A549 (cell line): ENCODE data around the gene RAMACL. TPM values are rescaled to one million over a fixed set of nuclear protein-coding genes. Genes with fewer than 3 reads are reported as not detected.

Experiments used
- ATAC-seq, 2 experiments: fragments of 200-7000 bp in 1 of 2; fragments of >200 bp in 1 of 2; cut with Nextera tagmentation in 1 of 2; cut with Tn5 transposase in 1 of 2; 3 replicates each; pipeline versions ENCODE4 v1.8.0 to v1.9.1; 2018 to 2020; ENCODE audit warnings: mild to moderate bottlenecking in 1 of 2, moderate library complexity in 1 of 2
- CTCF ChIA-PET: fragments of 300-600 bp; sonication (Branson Sonifier 250); formaldehyde crosslinking; extraction: SDS; loops from one replicate; lab custom pipeline; 2021; ENCODE audit warnings: antibody characterized with exemption, inconsistent platforms; lab: Yijun Ruan, JAX
- POLR2A ChIA-PET: fragments of 350-600 bp; formaldehyde crosslinking; extraction: SDS; loops from one replicate; lab custom pipeline; 2021; ENCODE audit warnings: antibody characterized with exemption, inconsistent platforms; lab: Yijun Ruan, JAX
- DNase-seq, 2 experiments: peaks; one replicate each; pipeline versions ENCODE4 v3.0.0 to v3.0.0-alpha.2; 2011 to 2016; ENCODE audit warnings: low read depth in 1 of 2, low spot score in 1 of 2
- FAIRE-seq: peaks from 2 replicates; lab custom pipeline; 2011; peaks lifted over from hg19 to GRCh38; lab: Jason Lieb, UNC
- H3K27ac ChIP-seq, 2 experiments: fragments of >200 bp; sonication (Bioruptor Twin); formaldehyde crosslinking; 3 replicates each; pipeline ENCODE4 v1.5.1; 2016 to 2017
- H3K4me1 ChIP-seq: fragments of >200 bp; sonication (Bioruptor Twin); formaldehyde crosslinking; 3 replicates; pipeline ENCODE4 v1.6.1; 2016
- H3K4me2 ChIP-seq: fragments of >200 bp; sonication (Bioruptor Twin); formaldehyde crosslinking; 3 replicates; pipeline ENCODE4 v1.6.1; 2016
- H3K4me3 ChIP-seq: fragments of >200 bp; sonication (Bioruptor Twin); formaldehyde crosslinking; 3 replicates; pipeline ENCODE4 v1.5.1; 2016
- H3K9me3 ChIP-seq: fragments of >200 bp; sonication (Bioruptor Twin); formaldehyde crosslinking; 3 replicates; pipeline ENCODE4 v1.6.1; 2016
- CBX2 ChIP-seq: fragments of 200-600 bp; sonication (generic); IDR thresholded peaks from 2 replicates; pipeline ENCODE4 v1.6.1; 2016; ENCODE audit warnings: low read depth, mild to moderate bottlenecking, borderline replicate concordance
- CBX8 ChIP-seq: fragments of 200-600 bp; sonication (generic); IDR thresholded peaks from 2 replicates; pipeline ENCODE4 v1.6.1; 2016
- CHD4 ChIP-seq: fragments of 200-600 bp; sonication (generic); IDR thresholded peaks from 2 replicates; pipeline ENCODE4 v1.6.1; 2016; ENCODE audit warnings: antibody characterized with exemption, mild to moderate bottlenecking, borderline replicate concordance
- EP300 ChIP-seq, 2 experiments: fragments of >200 bp; sonication (Bioruptor Twin); formaldehyde crosslinking; IDR thresholded peaks; 2 replicates in 1 of 2; 3 replicates in 1 of 2; pipeline ENCODE4 v1.6.1; 2016 to 2017
- FOSB ChIP-seq: fragments of 250-450 bp; sonication (Bioruptor Pico); IDR thresholded peaks from 2 replicates; pipeline ENCODE4 v1.5.0; 2020; ENCODE audit warnings: mild to moderate bottlenecking, moderate library complexity
- FOSL2 ChIP-seq, 2 experiments: fragments of 450-650 bp in 1 of 2; fragments of >200 bp in 1 of 2; sonication (Bioruptor Twin) in 1 of 2; formaldehyde crosslinking; IDR thresholded peaks; 2 replicates each; pipeline versions ENCODE4 v1.5.0 to v1.6.1; 2016 to 2020; ENCODE audit warnings: mild to moderate bottlenecking in 1 of 2, moderate library complexity in 1 of 2
- HDAC2 ChIP-seq: fragments of 200-600 bp; sonication (generic); IDR thresholded peaks from 2 replicates; pipeline ENCODE4 v1.6.1; 2016
- HOXA7 ChIP-seq: fragments of 250-450 bp; sonication (Bioruptor Pico); IDR thresholded peaks from 2 replicates; pipeline ENCODE4 v1.5.0; 2020; ENCODE audit warnings: mild to moderate bottlenecking, moderate library complexity
- JUN ChIP-seq, 2 experiments: fragments of >200 bp; sonication (Bioruptor Twin); formaldehyde crosslinking; IDR thresholded peaks; 2 replicates in 1 of 2; 3 replicates in 1 of 2; pipeline ENCODE4 v1.6.1; 2016 to 2017
- KDM1A ChIP-seq: fragments of 200-600 bp; sonication (generic); IDR thresholded peaks from 2 replicates; pipeline ENCODE4 v1.6.1; 2016; ENCODE audit warnings: low read depth, mild to moderate bottlenecking
- NPAS2 ChIP-seq: fragments of 250-450 bp; sonication (Bioruptor Pico); IDR thresholded peaks from 2 replicates; pipeline ENCODE4 v1.8.0; 2022; ENCODE audit warnings: mild to moderate bottlenecking, moderate library complexity, borderline replicate concordance
- NR3C1 ChIP-seq: fragments of >200 bp; sonication (Bioruptor Twin); formaldehyde crosslinking; IDR thresholded peaks from 3 replicates; pipeline ENCODE4 v1.6.1; 2017
- RNF2 ChIP-seq: fragments of 200-600 bp; sonication (generic); IDR thresholded peaks from 2 replicates; pipeline ENCODE4 v1.6.1; 2016; ENCODE audit warnings: low read depth, mild to moderate bottlenecking, antibody characterized with exemption, moderate library complexity, borderline replicate concordance
- SMC3 ChIP-seq: fragments of >200 bp; sonication (Bioruptor Twin); formaldehyde crosslinking; IDR thresholded peaks from 3 replicates; pipeline ENCODE4 v1.6.1; 2018; ENCODE audit warnings: inconsistent platforms
- ZC3H11A ChIP-seq: fragments of 450-650 bp; IDR thresholded peaks from 2 replicates; pipeline ENCODE4 v1.6.1; 2014; ENCODE audit warnings: antibody characterized with exemption, mild to moderate bottlenecking
- ZNF302 ChIP-seq: fragments of 250-450 bp; sonication (Bioruptor Pico); IDR thresholded peaks from 2 replicates; pipeline ENCODE4 v1.9.0; 2021; ENCODE audit warnings: inconsistent platforms, mild to moderate bottlenecking, moderate library complexity
- WGBS: methylation state at CpG from one replicate; pipeline ENCODE4 v1.1.6; 2017; ENCODE audit errors: missing lambda C conversion rate; 5-methylcytosine and 5-hydroxymethylcytosine counted together
- polyA plus RNA-seq, 4 experiments: library from polyadenylated mRNA; depleted of rRNA in 3 of 4; stranded (reverse); fragments of >200 nt; fragmentation: RNase III in 1 of 4; extraction: RNeasy Plus Mini Kit Qiagen cat#74134 plus additional on column Dnase treatment in 1 of 4; gene quantifications; 2 replicates in 3 of 4; 3 replicates in 1 of 4; pipeline ENCODE4 v1.2.3, GENCODE V29; 2011 to 2017
- TF ChIP-seq, protein P1 (sequence below): fragments of 200-600 bp; sonication (generic); IDR thresholded peaks from 2 replicates; pipeline ENCODE4 v1.6.1; 2016; ENCODE audit warnings: antibody characterized with exemption, mild to moderate bottlenecking, moderate library complexity
- TF ChIP-seq, protein P2 (sequence below): fragments of >200 bp; sonication (Bioruptor Twin); formaldehyde crosslinking; IDR thresholded peaks from 2 replicates; pipeline ENCODE4 v1.6.1; 2016

Gene RAMACL
- polyA plus RNA-seq, 2 of the 4 experiments (the other 2 are of a cell fraction) = 0.08 to 0.67 TPM

DNA sequence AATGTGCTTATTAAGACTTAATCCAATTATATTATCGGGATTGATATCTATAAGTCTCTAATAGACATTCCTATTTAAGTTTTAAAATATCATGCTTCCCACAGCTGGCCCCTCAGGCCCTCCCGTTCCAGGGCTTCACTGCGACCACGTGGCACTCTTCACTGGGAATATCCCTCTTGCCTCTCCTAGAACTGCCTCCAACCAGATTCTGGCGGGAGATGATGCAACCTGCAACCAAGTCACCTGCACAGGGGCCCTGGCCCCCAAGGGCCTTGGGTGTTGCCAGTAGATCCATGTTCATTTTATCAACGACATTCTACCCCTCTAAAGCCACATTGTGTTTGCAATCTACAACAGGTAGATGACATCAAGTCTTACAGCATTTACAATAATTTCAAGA lies 18.4 kb upstream of the RAMACL start:
- POLR2A ChIA-PET = no interaction called here
- no peak for ATAC-seq
- TF ChIP-seq FOSL2 (IDR thresholded peaks at IDR 0.05) (no peak), FOSL2 (CRISPR knock-in tag; IDR thresholded peaks at IDR 0.05) (no peak), JUN (IDR thresholded peaks at IDR 0.05) (no peak), SMC3 (no peak), CHD4 (no peak), ZC3H11A (no peak), HOXA7 (no peak), RNF2 (no peak), CBX8 (no peak), NPAS2 (CRISPR knock-in tag) (no peak), CBX2 (no peak)
- TF ChIP-seq, protein P1, sequence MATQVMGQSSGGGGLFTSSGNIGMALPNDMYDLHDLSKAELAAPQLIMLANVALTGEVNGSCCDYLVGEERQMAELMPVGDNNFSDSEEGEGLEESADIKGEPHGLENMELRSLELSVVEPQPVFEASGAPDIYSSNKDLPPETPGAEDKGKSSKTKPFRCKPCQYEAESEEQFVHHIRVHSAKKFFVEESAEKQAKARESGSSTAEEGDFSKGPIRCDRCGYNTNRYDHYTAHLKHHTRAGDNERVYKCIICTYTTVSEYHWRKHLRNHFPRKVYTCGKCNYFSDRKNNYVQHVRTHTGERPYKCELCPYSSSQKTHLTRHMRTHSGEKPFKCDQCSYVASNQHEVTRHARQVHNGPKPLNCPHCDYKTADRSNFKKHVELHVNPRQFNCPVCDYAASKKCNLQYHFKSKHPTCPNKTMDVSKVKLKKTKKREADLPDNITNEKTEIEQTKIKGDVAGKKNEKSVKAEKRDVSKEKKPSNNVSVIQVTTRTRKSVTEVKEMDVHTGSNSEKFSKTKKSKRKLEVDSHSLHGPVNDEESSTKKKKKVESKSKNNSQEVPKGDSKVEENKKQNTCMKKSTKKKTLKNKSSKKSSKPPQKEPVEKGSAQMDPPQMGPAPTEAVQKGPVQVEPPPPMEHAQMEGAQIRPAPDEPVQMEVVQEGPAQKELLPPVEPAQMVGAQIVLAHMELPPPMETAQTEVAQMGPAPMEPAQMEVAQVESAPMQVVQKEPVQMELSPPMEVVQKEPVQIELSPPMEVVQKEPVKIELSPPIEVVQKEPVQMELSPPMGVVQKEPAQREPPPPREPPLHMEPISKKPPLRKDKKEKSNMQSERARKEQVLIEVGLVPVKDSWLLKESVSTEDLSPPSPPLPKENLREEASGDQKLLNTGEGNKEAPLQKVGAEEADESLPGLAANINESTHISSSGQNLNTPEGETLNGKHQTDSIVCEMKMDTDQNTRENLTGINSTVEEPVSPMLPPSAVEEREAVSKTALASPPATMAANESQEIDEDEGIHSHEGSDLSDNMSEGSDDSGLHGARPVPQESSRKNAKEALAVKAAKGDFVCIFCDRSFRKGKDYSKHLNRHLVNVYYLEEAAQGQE = no peak
- TF ChIP-seq, all 56 proteins: peak for 0
- no peaks in the 10 kb centered on the region for H3K4me1 ChIP-seq
- 29% methylated on average over 6 of the region's 6 CpGs for WGBS
- CTCF ChIA-PET = interaction anchor here (0.7 kb wide), 1 partner anchor 45 kb away, joined by 6 read pairs; no protein-coding TSS in a partner anchor
- no peak overlapping the region for H3K4me2 ChIP-seq
- H3K4me3 ChIP-seq = no peak overlapping the region
- H3K9me3 ChIP-seq = no peaks in the 10 kb centered on the region; the same call in 1 of the 3 replicates
- FAIRE-seq = no peak
- no peak for DNase-seq
- no peak overlapping the region for H3K27ac ChIP-seq

DNA sequence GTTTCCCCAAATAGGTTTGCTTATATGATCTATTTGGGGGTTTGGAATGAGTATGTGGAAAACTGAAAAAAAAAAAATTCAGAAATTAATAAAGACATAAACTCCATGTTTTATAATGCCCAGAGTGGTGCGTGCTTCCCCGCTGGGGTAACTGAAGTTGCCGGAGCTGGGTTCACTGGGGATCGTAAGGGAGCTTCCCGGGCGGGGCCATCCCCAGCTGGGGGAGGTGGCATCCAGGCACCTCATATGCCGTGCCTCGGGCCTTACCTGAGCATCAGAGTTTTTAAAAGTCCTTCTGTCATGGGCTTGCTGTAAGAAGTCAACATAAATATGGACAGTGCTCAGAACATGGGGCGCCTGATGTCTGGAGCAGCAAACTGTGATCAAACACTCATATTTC lies 17.9 kb upstream of the RAMACL start:
- 56% methylated on average over 9 of the region's 9 CpGs for WGBS
- no peak for DNase-seq
- no peak for FAIRE-seq
- Histone ChIP-seq H3K4me2 (no peak overlapping the region), H3K27ac (no peak overlapping the region), H3K9me3 (no peaks in the 10 kb centered on the region; the same call in 1 of the 3 replicates), H3K4me3 (no peak overlapping the region), H3K4me1 (no peaks in the 10 kb centered on the region)
- TF ChIP-seq, protein P2, sequence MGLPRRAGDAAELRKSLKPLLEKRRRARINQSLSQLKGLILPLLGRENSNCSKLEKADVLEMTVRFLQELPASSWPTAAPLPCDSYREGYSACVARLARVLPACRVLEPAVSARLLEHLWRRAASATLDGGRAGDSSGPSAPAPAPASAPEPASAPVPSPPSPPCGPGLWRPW = no peak
- no peak for TF ChIP-seq NR3C1
- no peak for TF ChIP-seq EP300 (IDR thresholded peaks at IDR 0.05)
- no peak for TF ChIP-seq HDAC2
- ChIA-PET POLR2A (interaction anchor here (0.6 kb wide), 1 partner anchor 22 kb away, joined by 3 read pairs; no protein-coding TSS in a partner anchor), CTCF (interaction anchor here (0.7 kb wide), 1 partner anchor 46 kb away, joined by 6 read pairs; no protein-coding TSS in a partner anchor)
- no peak for ATAC-seq

DNA sequence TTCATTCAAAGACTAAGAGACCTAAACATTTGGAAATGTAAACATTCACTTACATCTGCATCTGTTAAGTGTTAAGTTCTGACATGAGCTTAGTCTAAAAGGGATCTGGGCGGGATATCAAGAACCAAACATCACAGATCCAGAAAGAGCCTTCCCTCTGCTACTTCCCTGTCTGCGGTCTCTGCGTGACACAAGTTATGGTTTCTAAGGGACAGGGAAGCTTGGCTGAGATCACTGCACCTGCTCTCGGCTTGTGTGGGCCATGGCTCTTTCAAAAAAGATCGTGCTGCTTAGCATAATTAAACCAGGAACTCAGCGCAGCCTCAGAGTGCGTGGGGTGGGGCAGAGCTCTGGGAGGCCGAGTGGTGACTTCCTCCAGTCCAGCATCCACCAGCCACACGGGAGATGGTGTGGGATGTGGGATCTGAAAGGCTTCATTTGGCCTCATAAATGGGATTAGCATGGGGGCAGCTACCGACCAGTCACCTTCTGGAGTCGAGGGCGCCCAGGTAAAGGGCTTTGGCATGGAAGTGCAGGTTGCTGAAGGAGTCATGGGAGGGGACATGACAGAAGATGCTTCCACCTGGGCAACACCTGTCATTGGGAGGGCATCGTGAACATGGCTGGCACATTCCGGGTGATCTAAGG lies 16.7 kb upstream of the RAMACL start:
- DNase-seq (no peak), ATAC-seq (no peak), FAIRE-seq (no peak)
- H3K27ac ChIP-seq = no peak overlapping the region
- TF ChIP-seq KDM1A = no peak
- TF ChIP-seq ZNF302 (CRISPR knock-in tag) = no peak
- no peak for TF ChIP-seq FOSB
- TF ChIP-seq, all 56 proteins: peak for 0
- H3K4me1 ChIP-seq = no peaks in the 10 kb centered on the region
- ChIA-PET CTCF (no interaction called here), POLR2A (no interaction called here)
- H3K4me2 ChIP-seq = no peak overlapping the region
- no peak overlapping the region for H3K4me3 ChIP-seq
- 45% methylated on average over 13 of the region's 14 CpGs for WGBS
- H3K9me3 ChIP-seq = no peaks in the 10 kb centered on the region; the same call in 1 of the 3 replicates
